Heart left ventricle (tissue), 16 donors: ENCODE measurements around the gene FIBP. TPM values are rescaled to one million over a fixed set of nuclear protein-coding genes. Genes with fewer than 3 reads are reported as not detected.
A peak's percentile ranks its signal among the peaks of the same experiment; 100 is the strongest.

ENCODE experiments used
- ATAC-seq, 4 donors: fragments of 200-7000 bp; cut with Tn5 transposase; one replicate each; pipeline ENCODE4 v1.9.1; 2020 to 2022; ENCODE audit warnings: moderate library complexity in 4 of 4, mild to moderate bottlenecking in 3 of 4, moderate number of reproducible peaks in 1 of 4
- DNase-seq, 5 donors: peaks; one replicate each; pipeline ENCODE4 v3.0.0-alpha.2; 2020
- H3K27ac ChIP-seq, 12 donors: fragments of 200-600 bp; sonication (generic) in 4 of 12; one replicate each; pipeline versions ENCODE4 v1.5.0 to v1.8.0; 2016 to 2022; ENCODE audit warnings: mild to moderate bottlenecking in 2 of 12
- H3K27me3 ChIP-seq, 9 donors: fragments of 200-600 bp; sonication (generic) in 2 of 9; one replicate each; pipeline versions ENCODE4 v1.5.1 to v1.8.0; 2016 to 2022; ENCODE audit warnings: mild to moderate bottlenecking in 3 of 9
- H3K36me3 ChIP-seq, 9 donors: fragments of 200-600 bp; sonication (generic) in 2 of 9; one replicate each; pipeline versions ENCODE4 v1.5.0 to v1.8.0; 2018 to 2022; ENCODE audit warnings: mild to moderate bottlenecking in 2 of 9
- H3K4me1 ChIP-seq, 12 donors: fragments of 200-600 bp; sonication (generic) in 4 of 12; one replicate each; pipeline versions ENCODE4 v1.5.0 to v1.8.0; 2016 to 2022; ENCODE audit warnings: mild to moderate bottlenecking in 3 of 12
- H3K4me3 ChIP-seq, 12 donors: fragments of 200-600 bp; sonication (generic) in 4 of 12; one replicate each; pipeline versions ENCODE4 v1.5.0 to v1.8.0; 2017 to 2022; ENCODE audit warnings: mild to moderate bottlenecking in 9 of 12, moderate library complexity in 4 of 12
- H3K9me3 ChIP-seq, 12 donors: fragments of 200-600 bp; sonication (generic) in 4 of 12; one replicate each; pipeline versions ENCODE4 v1.5.0 to v1.8.0; 2016 to 2022; ENCODE audit warnings: mild to moderate bottlenecking in 1 of 12
- POLR2A ChIP-seq, 2 donors: fragments of 450-650 bp; IDR thresholded peaks; one replicate each; pipeline ENCODE4 v1.6.1; 2017; ENCODE audit warnings: antibody characterized with exemption in 2 of 2, mild to moderate bottlenecking in 2 of 2, moderate library complexity in 2 of 2
- WGBS, 4 donors: extraction: QIAGEN DNeasy Blood & Tissue Kit in 2 of 4; methylation state at CpG; one replicate each; pipeline versions ENCODE4 v1.1.5 to v1.1.7; 2013 to 2018; 5-methylcytosine and 5-hydroxymethylcytosine counted together
- intact Hi-C, 10 donors: fragments of 100-400 bp; cut with DNase I; formaldehyde crosslinking; loops; one replicate each; pipeline versions ENCODE4 v1.11.1 to v1.14.2; 2022
- polyA plus RNA-seq, 2 donors: library from polyadenylated mRNA; stranded (reverse); fragments of 200-250 nt; gene quantifications; one replicate each; pipeline ENCODE4 v1.2.3, GENCODE V29; 2013
- total RNA-seq, 9 donors: library from RNA; depleted of rRNA in 2 of 9; stranded (reverse); fragments of >200 nt in 2 of 9; fragmentation: NEBNext Ultra II Directional in 3 of 9; extraction: Animal tissue kit (Norgen Biotek cat#: 25700) in 3 of 9; gene quantifications; one replicate each; pipeline versions ENCODE4 v1.1.0 to v1.2.4, GENCODE V29; 2016 to 2023
- TF ChIP-seq, protein P1 (sequence below), 12 donors: fragments of 200-600 bp; sonication (generic) in 4 of 12; IDR thresholded peaks; one replicate each; pipeline versions ENCODE4 v1.5.0 to v1.8.0; 2018 to 2022; ENCODE audit warnings: antibody characterized with exemption in 12 of 12, mild to moderate bottlenecking in 5 of 12
- donor health status: ischemic (EF 13 %, LVEDD 7.1; RV severe dilation, severe dysfunction).
- donor health status: healthy with polysubstance abuse.
- donor health status: DM: no; HTN: yes; CAD: no.
- donor health status: DM: no; HTN: no; CAD: no.
- donor health status: ischemic (EF 25% LVEDD 6.9; RV normal size, moderate dysfunction).
- donor health status: ischemic (EF 25% LVEDD 5.7; RV mildly dilated, moderate dysfunction).
- donor health status: healthy.
- donor health status: DM: yes; HTN: yes; CAD: no.
- donor health status: ischemic (EF 35%, LVEDD 5.7; RV mildly dilated, moderate dysfunction).
- donor health status: nonischemic (EF 11% LVEDD 7.7; RV severe dilation, severe dysfunction).
- donor health status: DM: yes; HTN: yes; CAD: no.
- donor health status: PGD.
- donor health status: ischemic (EF 29% LVEDD 5.4; RV normal size, mild dysfunction).
- donor health status: nonischemic (EF 23%, LVEDD 6.1; RV moderate dilation, normal function).

FIBP gene
- total and polyA plus RNA-seq, 11 donors: 35.0 to 93.9 (median 57.3) TPM

DNA sequence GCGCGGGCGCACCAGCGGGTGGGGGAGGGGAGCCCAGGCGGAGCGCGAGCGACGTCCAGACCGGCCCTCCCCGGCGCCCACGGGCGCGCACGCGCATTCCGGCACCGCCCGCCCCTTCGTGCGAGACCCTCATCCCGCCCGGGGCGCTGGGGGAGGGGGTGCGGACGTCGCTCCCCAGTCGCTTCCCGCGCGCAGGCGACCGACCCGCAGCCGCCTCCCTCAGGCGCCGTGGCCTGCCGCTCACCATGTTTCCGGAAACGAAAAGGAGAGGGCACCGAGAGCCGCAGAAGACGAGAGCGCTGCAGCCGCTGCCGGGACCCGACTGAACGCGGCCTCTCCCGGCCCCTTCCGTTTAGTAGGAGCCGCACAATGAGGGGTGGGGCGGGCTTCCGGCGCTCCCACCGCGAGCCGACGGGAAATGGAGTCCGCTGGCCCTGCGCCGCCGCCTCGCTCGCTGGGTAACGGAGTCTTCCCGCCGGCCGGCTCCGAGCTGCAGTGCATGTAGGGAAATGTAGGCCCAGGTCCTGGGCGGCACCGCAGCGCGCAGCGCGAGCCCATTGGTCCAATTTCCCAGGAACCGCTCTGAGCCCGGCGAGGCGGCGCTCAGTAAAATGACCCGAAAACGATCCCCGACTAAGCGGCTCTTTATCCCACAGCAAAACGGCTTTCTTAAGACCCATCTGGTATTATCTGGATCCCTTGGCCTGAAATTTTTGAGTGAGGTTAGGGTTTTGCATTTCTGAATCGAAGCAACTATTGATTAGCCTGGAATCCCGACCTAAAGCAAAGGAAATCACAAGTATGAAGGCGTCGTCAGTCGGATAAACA, 30.2 kb downstream of the FIBP start, which contains the start of gene CFL1:
TSS of gene CFL1 (minus strand) at position 328 of the 828 bp plus-strand sequence. CDS start at position 247, 81 bp downstream.
- TF ChIP-seq, protein P1, sequence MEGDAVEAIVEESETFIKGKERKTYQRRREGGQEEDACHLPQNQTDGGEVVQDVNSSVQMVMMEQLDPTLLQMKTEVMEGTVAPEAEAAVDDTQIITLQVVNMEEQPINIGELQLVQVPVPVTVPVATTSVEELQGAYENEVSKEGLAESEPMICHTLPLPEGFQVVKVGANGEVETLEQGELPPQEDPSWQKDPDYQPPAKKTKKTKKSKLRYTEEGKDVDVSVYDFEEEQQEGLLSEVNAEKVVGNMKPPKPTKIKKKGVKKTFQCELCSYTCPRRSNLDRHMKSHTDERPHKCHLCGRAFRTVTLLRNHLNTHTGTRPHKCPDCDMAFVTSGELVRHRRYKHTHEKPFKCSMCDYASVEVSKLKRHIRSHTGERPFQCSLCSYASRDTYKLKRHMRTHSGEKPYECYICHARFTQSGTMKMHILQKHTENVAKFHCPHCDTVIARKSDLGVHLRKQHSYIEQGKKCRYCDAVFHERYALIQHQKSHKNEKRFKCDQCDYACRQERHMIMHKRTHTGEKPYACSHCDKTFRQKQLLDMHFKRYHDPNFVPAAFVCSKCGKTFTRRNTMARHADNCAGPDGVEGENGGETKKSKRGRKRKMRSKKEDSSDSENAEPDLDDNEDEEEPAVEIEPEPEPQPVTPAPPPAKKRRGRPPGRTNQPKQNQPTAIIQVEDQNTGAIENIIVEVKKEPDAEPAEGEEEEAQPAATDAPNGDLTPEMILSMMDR (IDR thresholded peaks at IDR 0.05): peak in 1 of 12 donors; percentile 1
- TF ChIP-seq POLR2A (IDR thresholded peaks at IDR 0.05): peak; percentile 59 to 98
- Histone ChIP-seq H3K9me3 (no peaks in the 10 kb centered on the region), H3K27ac (peak within 1 kb of the TSS; percentile 94 to 99 (median 98)), H3K4me1 (peaks cover 0 to 57% (median 32%) of the 10 kb centered on the region in 12 donors), H3K27me3 (no peaks in the 10 kb centered on the region), H3K4me3 (peak within 1 kb of the TSS; percentile 74 to 100 (median 94)), H3K36me3 (peaks cover 0 to 51% (median 48%) of the 10 kb centered on the region in 9 donors)
- intact Hi-C loops: loop anchor here in 3 of 10 donors (1.0 to 10.0 kb wide), 6 partner anchors 15 to 407 kb away; partner anchors contain the start of genes EFEMP2 (in 2 of the 3), FIBP (in 2 of the 3), PCNX3 (in 1 of the 3) and RAB1B (in 1 of the 3)
- 0 to 1% (median 0%) methylated on average over 54 to 92 of the region's 92 CpGs for WGBS, 4 donors
- peak; percentile 99 for DNase-seq
- ATAC-seq: peak; percentile 71 to 80 (median 76)

DNA sequence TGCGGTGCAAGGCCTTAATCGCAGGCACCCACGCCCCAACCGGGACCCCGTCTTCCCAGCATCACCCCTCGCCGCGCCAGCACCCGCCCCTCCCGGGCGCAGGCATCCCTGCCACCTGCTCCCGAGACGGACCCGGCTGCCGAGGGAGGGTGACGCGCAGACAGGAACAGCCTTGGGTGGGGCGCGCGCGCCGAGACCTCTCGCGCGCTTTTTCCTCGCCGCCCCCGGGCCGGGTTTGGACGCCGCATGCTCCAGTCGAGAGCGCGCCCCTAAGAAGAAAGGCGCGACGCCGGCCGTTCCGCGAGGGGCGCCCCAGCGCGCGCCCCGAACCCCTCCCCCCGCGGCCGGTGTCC, 30.8 kb downstream of the FIBP start:
- H3K4me3 ChIP-seq: peak overlapping the region; percentile 74 to 100 (median 94)
- H3K9me3 ChIP-seq: no peaks in the 10 kb centered on the region
- peaks cover 0 to 51% (median 48%) of the 10 kb centered on the region in 9 donors for H3K36me3 ChIP-seq
- 0% methylated on average over 6 to 49 of the region's 49 CpGs; no CpG with 5 or more reads in 1 of the 4 donors for WGBS, 4 donors
- ATAC-seq (no peak), DNase-seq (peak in 1 of 5 donors; percentile 51)
- TF ChIP-seq, protein P1 (IDR thresholded peaks at IDR 0.05): peak in 1 of 12 donors; percentile 4
- TF ChIP-seq POLR2A (IDR thresholded peaks at IDR 0.05): no peak
- H3K4me1 ChIP-seq: peaks cover 0 to 55% (median 32%) of the 10 kb centered on the region in 12 donors
- H3K27me3 ChIP-seq: no peaks in the 10 kb centered on the region
- intact Hi-C loops: loop anchor here in 2 of 10 donors (5.0 to 10.0 kb wide), 3 partner anchors 195 to 407 kb away; partner anchors contain the start of genes PCNX3 (in 1 of the 2), RAB1B (in 1 of the 2) and RELA (in 1 of the 2)
- H3K27ac ChIP-seq: peak overlapping the region; percentile 94 to 99 (median 98)

GRCh38 chr11:65856689-65857499, 31.4 kb downstream of the FIBP start:
- peak in 3 of 4 donors; percentile 35 to 56 (median 38) for ATAC-seq
- peak; percentile 85 to 91 (median 88) for DNase-seq
- peak in 1 of 2 donors; percentile 37 for TF ChIP-seq POLR2A (IDR thresholded peaks at IDR 0.05)
- TF ChIP-seq, protein P1 (IDR thresholded peaks at IDR 0.05): no peak
- Histone ChIP-seq H3K9me3 (no peaks in the 10 kb centered on the region), H3K27ac (peak overlapping the region; percentile 94 to 99 (median 98)), H3K27me3 (no peaks in the 10 kb centered on the region), H3K4me1 (peaks cover 0 to 50% (median 29%) of the 10 kb centered on the region in 12 donors), H3K36me3 (peaks cover 0 to 51% (median 44%) of the 10 kb centered on the region in 9 donors), H3K4me3 (peak overlapping the region; percentile 74 to 100 (median 94))
- intact Hi-C loops: loop anchor here in 2 of 10 donors (5.0 to 10.0 kb wide), 3 partner anchors 195 to 408 kb away; partner anchors contain the start of genes PCNX3 (in 1 of the 2), RAB1B (in 1 of the 2) and RELA (in 1 of the 2)
- 1 to 3% (median 2%) methylated on average over 31 to 57 of the region's 57 CpGs for WGBS, 4 donors
